Caco-2 (cell line): ENCODE results near the gene DNER. TPM values are rescaled to one million over a fixed set of nuclear protein-coding genes. Genes with fewer than 3 reads are reported as not detected.

Experiments used
- BruUV-seq: library from RNA; stranded (reverse); fragments of 400-500 nt; replicated peaks from 2 replicates; lab custom pipeline; 2021; lab: Mats Ljungman, UMichigan
- CTCF ChIA-PET: fragments of 300-600 bp; sonication (Branson Sonifier 250); formaldehyde crosslinking; loops from one replicate; lab custom pipeline; 2022; ENCODE audit warnings: antibody characterized with exemption; lab: Charles Lee
- POLR2A ChIA-PET: fragments of 300-600 bp; sonication (Branson Sonifier 250); formaldehyde crosslinking; loops from one replicate; lab custom pipeline; 2022; ENCODE audit warnings: antibody characterized with exemption; lab: Charles Lee
- DNase-seq, 2 experiments: peaks; one replicate each; pipeline versions ENCODE4 v3.0.0 to v3.0.0-alpha.2; 2020 to 2022
- H3K27me3 ChIP-seq: replicated peaks from 2 replicates; pipeline ENCODE4 v1.6.0; 2011; ENCODE audit warnings: low read length; ENCODE audit not compliant: control insufficient read depth, insufficient read depth
- H3K36me3 ChIP-seq: 2 replicates; pipeline ENCODE4 v1.5.1; 2011; ENCODE audit warnings: low read length; ENCODE audit not compliant: control insufficient read depth, insufficient read depth
- H3K4me1 ChIP-seq: fragments of 250-450 bp; sonication (Bioruptor Pico); 2 replicates; pipeline ENCODE4 v1.5.1; 2020; ENCODE audit warnings: mild to moderate bottlenecking
- H3K4me3 ChIP-seq: 2 replicates; pipeline ENCODE4 v1.5.1; 2011; ENCODE audit warnings: low read depth, mild to moderate bottlenecking, control low read depth, low read length
- H3K9me3 ChIP-seq: fragments of 250-450 bp; sonication (Bioruptor Pico); 2 replicates; pipeline ENCODE4 v1.5.1; 2020; ENCODE audit warnings: mild to moderate bottlenecking, moderate library complexity
- H3K27ac Mint-ChIP-seq: one replicate; pipeline ENCODE4 v1.8.0; 2022; ENCODE audit warnings: mixed read lengths; ENCODE audit not compliant: unreplicated experiment
- H3K27me3 Mint-ChIP-seq: one replicate; pipeline ENCODE4 v1.8.0; 2022; ENCODE audit warnings: mixed read lengths; ENCODE audit not compliant: insufficient read depth, unreplicated experiment
- H3K36me3 Mint-ChIP-seq: one replicate; pipeline ENCODE4 v1.8.0; 2022; ENCODE audit warnings: mild to moderate bottlenecking, mixed read lengths; ENCODE audit not compliant: insufficient read depth, unreplicated experiment
- H3K4me1 Mint-ChIP-seq: one replicate; pipeline ENCODE4 v1.8.0; 2022; ENCODE audit warnings: low read depth, mixed read lengths; ENCODE audit not compliant: unreplicated experiment
- H3K4me3 Mint-ChIP-seq: one replicate; pipeline ENCODE4 v1.8.0; 2022; ENCODE audit warnings: mild to moderate bottlenecking, moderate library complexity, mixed read lengths; ENCODE audit not compliant: unreplicated experiment
- H3K9me3 Mint-ChIP-seq: one replicate; pipeline ENCODE4 v1.8.0; 2022; ENCODE audit warnings: mixed read lengths; ENCODE audit not compliant: unreplicated experiment
- intact Hi-C: fragments of 100-400 bp; cut with micrococcal nuclease; formaldehyde crosslinking; loops from one replicate; pipeline ENCODE4 v1.10.0; 2022; ENCODE audit not compliant: unreplicated experiment
- total RNA-seq: library from RNA; stranded (reverse); gene quantifications from 2 replicates; pipeline ENCODE4 v1.2.3, GENCODE V29; 2022
- TF ChIP-seq, protein P1 (sequence below), 2 experiments: fragments of 200-600 bp in 1 of 2; IDR thresholded peaks; 1 replicate in 1 of 2; 2 replicates in 1 of 2; pipeline versions ENCODE4 v1.5.1 to v1.8.0; 2011 to 2022; ENCODE audit warnings: antibody characterized with exemption in 1 of 2, control low read depth in 1 of 2, inconsistent platforms in 1 of 2, low read depth in 1 of 2, low read length in 1 of 2, mild to moderate bottlenecking in 1 of 2, moderate library complexity in 1 of 2; ENCODE audit not compliant: insufficient read depth in 1 of 2, severe bottlenecking in 1 of 2, unreplicated experiment in 1 of 2

DNER gene
- total RNA-seq, 1 experiment from 2014 or later = not detected

DNA sequence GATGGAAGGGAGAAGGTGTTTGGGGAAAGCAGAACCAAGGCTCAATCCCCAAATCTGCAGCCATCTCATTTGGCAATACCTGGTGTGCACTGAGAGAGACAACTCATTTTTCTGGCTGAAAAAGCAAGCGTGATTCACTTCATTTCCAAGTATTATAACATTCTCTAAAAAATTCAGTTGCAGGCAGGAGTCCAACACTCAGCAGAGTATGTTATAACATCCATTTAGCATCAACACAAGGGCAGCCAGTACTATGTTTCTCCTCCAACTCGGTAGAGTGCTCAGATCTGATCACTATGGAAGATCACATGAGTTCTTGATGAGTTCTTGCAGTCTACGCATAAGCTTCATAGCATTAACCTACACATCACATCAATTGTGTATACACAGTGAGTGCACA is 343.8 kb downstream of the DNER start:
- H3K36me3 Mint-ChIP-seq = no peaks in the 10 kb centered on the region
- Histone ChIP-seq H3K27me3 (no peaks in the 10 kb centered on the region), H3K9me3 (0 out of 2 replicates have a peak, but pooled peaks cover 3% of the 10 kb centered on the region), H3K4me3 (no peak overlapping the region), H3K36me3 (no peaks in the 10 kb centered on the region), H3K4me1 (no peaks in the 10 kb centered on the region)
- intact Hi-C loops = no loop called here
- no peaks in the 10 kb centered on the region for H3K9me3 Mint-ChIP-seq
- no peak overlapping the region for H3K4me3 Mint-ChIP-seq
- TF ChIP-seq, protein P1, sequence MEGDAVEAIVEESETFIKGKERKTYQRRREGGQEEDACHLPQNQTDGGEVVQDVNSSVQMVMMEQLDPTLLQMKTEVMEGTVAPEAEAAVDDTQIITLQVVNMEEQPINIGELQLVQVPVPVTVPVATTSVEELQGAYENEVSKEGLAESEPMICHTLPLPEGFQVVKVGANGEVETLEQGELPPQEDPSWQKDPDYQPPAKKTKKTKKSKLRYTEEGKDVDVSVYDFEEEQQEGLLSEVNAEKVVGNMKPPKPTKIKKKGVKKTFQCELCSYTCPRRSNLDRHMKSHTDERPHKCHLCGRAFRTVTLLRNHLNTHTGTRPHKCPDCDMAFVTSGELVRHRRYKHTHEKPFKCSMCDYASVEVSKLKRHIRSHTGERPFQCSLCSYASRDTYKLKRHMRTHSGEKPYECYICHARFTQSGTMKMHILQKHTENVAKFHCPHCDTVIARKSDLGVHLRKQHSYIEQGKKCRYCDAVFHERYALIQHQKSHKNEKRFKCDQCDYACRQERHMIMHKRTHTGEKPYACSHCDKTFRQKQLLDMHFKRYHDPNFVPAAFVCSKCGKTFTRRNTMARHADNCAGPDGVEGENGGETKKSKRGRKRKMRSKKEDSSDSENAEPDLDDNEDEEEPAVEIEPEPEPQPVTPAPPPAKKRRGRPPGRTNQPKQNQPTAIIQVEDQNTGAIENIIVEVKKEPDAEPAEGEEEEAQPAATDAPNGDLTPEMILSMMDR (IDR thresholded peaks at IDR 0.05; ENCODE audit: insufficient read depth in 1 of 2, low read depth in 1 of 2, low read length in 1 of 2, severe bottlenecking in 1 of 2, unreplicated experiment in 1 of 2) = no peak
- no TSS peak for BruUV-seq
- DNase-seq = no peak
- no peak overlapping the region for H3K27ac Mint-ChIP-seq
- ChIA-PET CTCF (no interaction called here), POLR2A (no interaction called here)
- no peaks in the 10 kb centered on the region for H3K4me1 Mint-ChIP-seq
- H3K27me3 Mint-ChIP-seq = peaks cover 3% of the 10 kb centered on the region

DNA sequence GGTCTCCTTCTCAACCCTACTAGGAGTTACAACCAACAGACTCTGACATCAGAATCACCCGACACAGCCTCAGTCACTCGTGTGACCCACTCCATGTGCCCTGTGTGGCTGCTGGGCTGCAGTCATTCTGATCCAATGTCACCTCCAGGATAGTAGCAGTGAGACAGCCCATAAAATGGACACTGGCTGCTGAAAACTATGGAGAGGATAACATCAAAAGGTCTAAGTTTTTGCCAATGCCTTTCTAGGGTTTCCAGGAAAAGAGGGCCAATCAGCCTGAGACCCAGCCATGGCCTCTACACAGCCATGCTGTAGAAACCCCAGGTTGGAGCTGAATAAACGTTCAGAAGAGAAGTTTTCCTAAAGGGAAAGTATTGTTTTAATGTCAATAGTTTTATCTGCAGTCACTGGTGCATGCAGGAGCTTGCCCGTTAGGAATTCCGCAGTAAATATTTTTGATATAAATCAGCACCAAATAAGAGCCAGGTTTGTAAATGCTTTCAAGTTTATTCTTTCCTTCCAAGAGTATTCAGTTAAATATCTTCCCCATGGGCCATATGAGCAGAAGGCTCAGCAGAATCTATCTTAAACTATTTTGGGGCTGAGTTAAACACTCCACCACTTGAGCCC is 351.1 kb downstream of the DNER start:
- Mint-ChIP-seq H3K4me1 (no peaks in the 10 kb centered on the region), H3K27me3 (no peaks in the 10 kb centered on the region), H3K36me3 (no peaks in the 10 kb centered on the region), H3K27ac (no peak overlapping the region), H3K9me3 (no peaks in the 10 kb centered on the region), H3K4me3 (no peak overlapping the region)
- Histone ChIP-seq H3K4me1 (no peaks in the 10 kb centered on the region), H3K27me3 (no peaks in the 10 kb centered on the region), H3K36me3 (no peaks in the 10 kb centered on the region), H3K9me3 (0 out of 2 replicates have a peak, but pooled peaks cover under 1% of the 10 kb centered on the region), H3K4me3 (no peak overlapping the region)
- CTCF ChIA-PET = no interaction called here
- no peak for DNase-seq
- TF ChIP-seq, protein P1 (IDR thresholded peaks at IDR 0.05; ENCODE audit: insufficient read depth in 1 of 2, low read depth in 1 of 2, low read length in 1 of 2, severe bottlenecking in 1 of 2, unreplicated experiment in 1 of 2) = no peak
- no TSS peak for BruUV-seq
- intact Hi-C loops = no loop called here
- POLR2A ChIA-PET = no interaction called here

DNA sequence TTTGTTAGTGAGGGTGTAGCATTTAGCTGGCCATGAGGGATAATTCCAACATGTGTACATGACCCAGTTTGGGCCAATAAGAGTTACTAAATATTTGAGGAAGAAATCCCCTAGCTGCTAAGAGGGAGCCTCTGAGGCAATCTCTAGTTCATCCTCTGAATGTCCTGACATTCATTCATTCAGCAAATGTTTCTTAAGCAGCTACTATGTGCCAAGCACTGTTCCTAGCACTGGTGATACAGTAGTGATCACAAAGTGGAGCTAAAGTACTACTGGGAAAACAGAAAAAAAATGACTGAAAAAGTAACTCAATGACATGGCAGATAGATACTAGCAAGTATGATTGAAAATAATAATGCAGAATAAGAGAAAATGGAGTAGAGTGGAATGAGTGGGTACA is 363.5 kb downstream of the DNER start:
- H3K4me3 Mint-ChIP-seq = no peak overlapping the region
- H3K4me1 Mint-ChIP-seq = no peaks in the 10 kb centered on the region
- intact Hi-C loops = no loop called here
- Histone ChIP-seq H3K36me3 (no peaks in the 10 kb centered on the region), H3K9me3 (no peaks in the 10 kb centered on the region), H3K4me1 (no peaks in the 10 kb centered on the region), H3K27me3 (no peaks in the 10 kb centered on the region), H3K4me3 (no peak overlapping the region)
- ChIA-PET POLR2A (no interaction called here), CTCF (no interaction called here)
- TF ChIP-seq, protein P1 (IDR thresholded peaks at IDR 0.05; ENCODE audit: insufficient read depth in 1 of 2, low read depth in 1 of 2, low read length in 1 of 2, severe bottlenecking in 1 of 2, unreplicated experiment in 1 of 2) = no peak
- H3K27ac Mint-ChIP-seq = no peak overlapping the region
- H3K9me3 Mint-ChIP-seq = peaks cover 7% of the 10 kb centered on the region
- BruUV-seq = no TSS peak
- no peaks in the 10 kb centered on the region for H3K36me3 Mint-ChIP-seq
- DNase-seq = no peak
- H3K27me3 Mint-ChIP-seq = peaks cover 4% of the 10 kb centered on the region
